Left kidney (tissue), 8 donors: ENCODE data around the gene ATXN1L. TPM values are rescaled to one million over a fixed set of nuclear protein-coding genes. Genes with fewer than 3 reads are reported as not detected.
"Not testable (repeated sequence)": the region's sequence is repeated elsewhere in the genome, so short reads cannot be mapped to it uniquely, and the experiment has no call there.

Experiments
- DNase-seq: peaks from one replicate; pipeline ENCODE4 v3.0.0-alpha.2; 2013
- long read RNA-seq, 8 donors: transcript quantifications; one replicate each; lab custom pipeline, GENCODE V29; 2026
- polyA plus RNA-seq: library from polyadenylated mRNA; unstranded; fragments of 120-200 nt; gene quantifications from one replicate; pipeline ENCODE4 v1.2.1, GENCODE V29; 2013; ENCODE audit not compliant: insufficient read length

ATXN1L gene, protein sequence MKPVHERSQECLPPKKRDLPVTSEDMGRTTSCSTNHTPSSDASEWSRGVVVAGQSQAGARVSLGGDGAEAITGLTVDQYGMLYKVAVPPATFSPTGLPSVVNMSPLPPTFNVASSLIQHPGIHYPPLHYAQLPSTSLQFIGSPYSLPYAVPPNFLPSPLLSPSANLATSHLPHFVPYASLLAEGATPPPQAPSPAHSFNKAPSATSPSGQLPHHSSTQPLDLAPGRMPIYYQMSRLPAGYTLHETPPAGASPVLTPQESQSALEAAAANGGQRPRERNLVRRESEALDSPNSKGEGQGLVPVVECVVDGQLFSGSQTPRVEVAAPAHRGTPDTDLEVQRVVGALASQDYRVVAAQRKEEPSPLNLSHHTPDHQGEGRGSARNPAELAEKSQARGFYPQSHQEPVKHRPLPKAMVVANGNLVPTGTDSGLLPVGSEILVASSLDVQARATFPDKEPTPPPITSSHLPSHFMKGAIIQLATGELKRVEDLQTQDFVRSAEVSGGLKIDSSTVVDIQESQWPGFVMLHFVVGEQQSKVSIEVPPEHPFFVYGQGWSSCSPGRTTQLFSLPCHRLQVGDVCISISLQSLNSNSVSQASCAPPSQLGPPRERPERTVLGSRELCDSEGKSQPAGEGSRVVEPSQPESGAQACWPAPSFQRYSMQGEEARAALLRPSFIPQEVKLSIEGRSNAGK
- polyA plus RNA-seq = 37.9 TPM
- long read RNA-seq, donor 1, full-length matches to known transcripts = 19 of 19 reads
- long read RNA-seq, donor 1, partial matches to known transcripts = 0 of 19 reads
- long read RNA-seq, donor 1, other reads (novel, unspliced or antisense) = 0 of 19 reads
- long read RNA-seq, donor 2, full-length matches to known transcripts = 12 of 12 reads
- long read RNA-seq, donor 2, partial matches to known transcripts = 0 of 12 reads
- long read RNA-seq, donor 2, other reads (novel, unspliced or antisense) = 0 of 12 reads
- long read RNA-seq, donor 3, full-length matches to known transcripts = 6 of 6 reads
- long read RNA-seq, donor 3, partial matches to known transcripts = 0 of 6 reads
- long read RNA-seq, donor 3, other reads (novel, unspliced or antisense) = 0 of 6 reads
- long read RNA-seq, donor 4, partial matches to known transcripts = 0 of 1 reads
- long read RNA-seq, donor 4, other reads (novel, unspliced or antisense) = 0 of 1 reads
- long read RNA-seq, donor 5, full-length matches to known transcripts = 8 of 8 reads
- long read RNA-seq, donor 5, partial matches to known transcripts = 0 of 8 reads
- long read RNA-seq, donor 5, other reads (novel, unspliced or antisense) = 0 of 8 reads
- long read RNA-seq, donor 6, full-length matches to known transcripts = 11 of 11 reads
- long read RNA-seq, donor 6, partial matches to known transcripts = 0 of 11 reads
- long read RNA-seq, donor 6, other reads (novel, unspliced or antisense) = 0 of 11 reads
- long read RNA-seq, donor 7, full-length matches to known transcripts = 14 of 14 reads
- long read RNA-seq, donor 7, partial matches to known transcripts = 0 of 14 reads
- long read RNA-seq, donor 7, other reads (novel, unspliced or antisense) = 0 of 14 reads
- long read RNA-seq, donor 8, full-length matches to known transcripts = 3 of 3 reads
- long read RNA-seq, donor 8, partial matches to known transcripts = 0 of 3 reads
- long read RNA-seq, donor 8, other reads (novel, unspliced or antisense) = 0 of 3 reads

- DNase-seq = peak; percentile 90
Observed at GRCh38 chr16:71845639-71846430, at the start of gene ATXN1L. ATXN1L (plus strand) TSS chr16:71845976; CDS start chr16:71849741, 3,765 bp downstream.

DNA sequence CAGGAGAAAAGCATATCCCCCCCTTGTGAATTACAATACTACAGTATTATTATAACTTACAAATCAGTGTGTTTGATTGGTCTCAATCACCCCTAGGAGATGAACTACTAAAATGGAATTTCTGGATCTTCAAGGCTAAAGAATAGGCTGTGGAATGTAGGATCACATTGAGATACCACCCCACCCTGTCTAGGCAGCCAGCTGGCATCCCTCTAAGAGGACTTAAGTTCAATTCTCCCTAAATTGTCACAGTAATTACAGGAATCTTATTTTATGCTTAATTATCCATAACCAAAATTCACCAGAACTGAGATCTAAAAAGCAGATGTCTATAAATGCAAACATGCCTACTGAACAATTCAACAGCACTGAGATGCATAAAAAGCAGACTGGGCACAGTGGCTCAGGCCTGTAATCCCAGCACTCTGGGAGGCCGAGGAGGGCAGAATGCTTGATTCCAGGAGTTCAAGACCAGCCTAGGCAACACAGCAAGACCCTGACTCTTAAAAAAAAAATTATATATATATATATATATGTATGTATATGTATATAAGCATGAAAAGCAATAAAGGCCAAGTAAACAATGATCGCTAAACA lies 49.2 kb upstream of the ATXN1L start:
- DNase-seq = no peak

GRCh38 chr16:71803305-71803690 lies 42.5 kb upstream of the ATXN1L start:
- DNase-seq = no peak

- peak; percentile 17 for DNase-seq
Observed at GRCh38 chr16:71807905-71808592, 37.7 kb upstream of the ATXN1L start.

DNA sequence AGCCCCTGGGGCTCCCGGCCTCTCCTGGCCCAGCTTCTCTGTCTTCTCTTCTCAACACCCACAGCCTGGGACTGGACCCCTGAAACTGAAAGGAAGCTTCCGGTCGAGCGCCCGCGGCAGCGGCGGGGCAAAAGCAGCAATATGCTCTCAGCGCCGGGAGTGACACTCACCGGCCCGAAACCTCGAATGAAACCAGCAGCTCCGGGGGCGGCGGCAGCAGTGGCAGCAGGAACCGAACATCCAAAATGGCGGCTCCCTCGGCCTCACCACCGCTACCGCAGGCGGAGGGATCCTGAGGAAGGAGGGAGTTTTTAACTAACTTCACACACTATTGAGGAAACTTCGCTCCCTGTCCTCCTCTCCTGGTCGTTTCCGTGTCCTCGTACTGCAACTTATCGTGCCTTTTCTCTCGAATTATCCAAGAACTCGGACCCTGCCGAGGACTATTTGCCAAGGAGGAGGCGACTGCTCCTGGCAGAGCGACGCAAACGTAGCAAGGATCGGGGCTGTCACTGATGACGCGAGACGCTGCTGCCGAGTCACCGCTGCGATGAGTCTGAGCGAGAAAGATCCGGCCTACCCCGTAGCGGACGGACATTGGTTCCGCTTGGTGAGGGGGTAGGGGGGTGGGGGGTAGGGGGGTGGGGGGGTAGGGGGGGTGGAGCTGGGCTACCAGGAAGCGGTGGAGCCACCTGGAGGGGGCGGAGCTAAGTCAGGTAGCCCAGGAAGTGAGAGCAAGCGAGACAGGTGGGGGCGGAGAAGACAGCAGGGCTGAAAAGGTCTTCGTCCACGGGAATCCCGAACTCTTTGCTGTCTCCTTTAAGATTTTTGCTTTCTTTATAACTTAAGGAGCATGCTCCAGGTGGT lies 37.0 kb upstream of the ATXN1L start, which contains the start of gene AP1G1:
AP1G1 (minus strand) TSS at position 242 of the 867 bp plus-strand sequence. CDS start 19,355 bp downstream, outside the sequence.
- DNase-seq = peak; percentile 97

GRCh38 chr16:71810155-71810530 lies 35.6 kb upstream of the ATXN1L start:
- DNase-seq = not testable (repeated sequence)

DNA sequence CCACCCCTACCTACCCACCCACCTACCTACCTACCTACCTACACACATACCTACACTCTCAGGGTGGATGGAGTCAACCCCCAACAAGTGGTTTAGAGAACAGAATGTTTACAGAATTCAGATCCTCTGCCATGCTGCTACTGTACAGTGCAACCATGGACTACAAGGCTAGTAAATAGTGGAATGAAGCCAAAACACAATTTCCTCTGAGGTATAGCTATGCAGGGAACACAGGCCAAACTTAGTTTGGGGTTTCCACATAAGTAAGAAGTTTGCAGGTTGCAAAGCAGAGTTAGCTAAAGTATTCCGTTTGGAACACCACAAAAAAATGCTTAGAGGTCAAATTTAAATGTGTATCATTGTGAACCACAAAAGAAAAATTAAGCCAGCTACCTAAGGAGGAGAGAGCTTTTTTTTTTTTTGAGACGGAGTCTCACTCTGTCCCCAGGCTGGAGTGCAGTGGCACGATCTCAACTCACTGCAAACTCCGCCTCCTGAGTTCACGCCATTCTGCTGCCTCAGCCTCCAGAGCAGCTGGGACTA lies 34.4 kb upstream of the ATXN1L start:
- DNase-seq = no peak

DNA sequence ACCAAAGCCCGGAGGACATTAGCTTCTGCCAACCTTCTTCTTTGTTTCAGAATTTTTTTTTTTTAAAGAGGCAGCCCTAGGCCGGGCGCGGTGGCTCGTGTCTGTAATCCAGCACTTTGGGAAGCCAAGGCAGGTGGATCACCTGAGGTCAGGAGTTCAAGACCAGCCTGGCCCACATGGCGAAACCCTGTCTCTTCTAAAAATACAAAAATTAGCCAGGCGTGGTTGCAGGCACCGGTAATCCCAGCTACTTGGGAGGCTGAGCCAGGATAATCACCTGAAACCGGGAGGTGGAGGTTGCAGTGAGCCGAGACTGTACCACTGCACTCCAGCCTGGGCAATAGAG lies 28.6 kb upstream of the ATXN1L start:
- not testable (repeated sequence) for DNase-seq

- DNase-seq = no peak
Observed at GRCh38 chr16:71826533-71827017, 19.2 kb upstream of the ATXN1L start.

- DNase-seq = no peak
Observed at GRCh38 chr16:71830359-71830758, 15.4 kb upstream of the ATXN1L start.

DNA sequence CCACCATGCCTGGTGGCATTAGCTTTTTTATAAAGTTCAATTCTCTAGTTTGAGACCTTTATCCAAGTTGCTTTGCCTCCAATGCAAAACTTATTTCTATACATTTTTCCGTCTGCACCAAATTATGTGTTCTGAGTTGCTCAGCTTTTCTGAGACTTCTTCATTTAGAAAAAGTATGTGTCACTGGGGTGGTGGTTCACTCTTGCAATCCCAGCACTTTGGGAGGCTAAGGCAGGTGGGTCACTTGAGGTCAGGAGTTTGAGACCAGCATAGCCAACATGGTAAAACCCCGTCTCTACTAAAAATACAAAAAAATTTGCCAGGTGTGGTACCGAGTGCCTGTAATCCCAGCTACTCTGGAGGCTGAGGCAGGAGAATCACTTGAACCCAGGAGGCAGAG lies 14.1 kb upstream of the ATXN1L start:
- DNase-seq = not testable (repeated sequence)

GRCh38 chr16:71832112-71832511 lies 13.7 kb upstream of the ATXN1L start:
- not testable (repeated sequence) for DNase-seq

DNA sequence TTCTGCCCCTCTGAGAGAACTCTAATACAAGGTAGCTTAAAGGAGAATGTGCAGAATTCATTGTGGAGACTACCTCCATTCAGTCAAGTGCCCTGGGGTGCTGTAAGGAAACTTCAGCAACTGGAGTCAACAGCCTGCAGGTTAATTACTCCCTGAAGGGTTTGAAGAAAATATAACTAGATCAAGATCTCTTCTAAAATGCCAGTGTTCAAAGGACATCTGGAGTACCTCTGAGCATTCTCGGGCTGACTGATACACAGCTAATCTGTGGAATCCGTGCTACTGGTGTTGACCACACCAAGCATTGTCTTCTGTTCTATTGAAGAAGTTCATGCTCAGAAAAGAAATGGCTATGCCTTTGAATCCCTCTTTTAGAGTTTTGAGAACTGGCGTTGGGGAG lies 11.5 kb upstream of the ATXN1L start:
- DNase-seq = no peak

- DNase-seq = no peak
Observed at GRCh38 chr16:71837150-71837549, 8.6 kb upstream of the ATXN1L start.

DNA sequence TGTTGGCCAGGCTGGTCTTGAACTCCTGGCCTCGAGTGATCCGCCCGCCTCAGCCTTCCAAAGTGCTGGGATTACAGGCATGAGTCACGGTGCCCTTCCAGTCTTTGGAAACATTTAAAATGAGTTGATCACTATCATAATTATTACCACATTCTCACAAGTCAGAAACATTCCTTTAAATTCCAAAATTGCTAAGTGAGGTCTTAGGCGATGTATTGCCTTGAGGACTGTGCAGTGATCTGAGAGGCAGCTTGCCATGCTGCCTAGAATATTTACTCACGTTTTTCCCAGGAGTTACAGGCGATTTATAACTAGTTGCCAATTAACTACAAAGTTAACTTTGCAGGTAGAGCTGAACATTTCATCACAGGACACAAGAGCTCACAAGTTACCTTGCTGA lies 5.7 kb upstream of the ATXN1L start:
- no peak for DNase-seq

DNA sequence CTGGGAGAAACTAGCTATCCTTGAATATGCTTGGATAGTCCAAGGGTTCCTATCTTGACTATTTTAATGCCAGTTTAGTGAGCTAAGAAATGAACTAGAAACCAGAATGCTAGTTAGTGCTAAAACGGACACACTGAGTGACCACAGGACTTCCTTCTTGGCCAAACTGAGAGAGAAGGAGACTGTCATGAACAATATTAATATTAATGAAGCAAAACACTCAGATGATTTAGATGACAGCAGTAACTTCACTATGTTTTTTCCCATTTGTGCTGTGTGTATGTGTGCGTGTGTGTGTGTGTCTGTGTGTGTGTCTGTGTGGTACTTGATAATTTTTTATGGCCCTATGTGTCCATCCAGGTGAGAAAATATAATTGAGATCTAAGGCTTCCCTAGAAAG lies 2.2 kb upstream of the ATXN1L start:
- no peak for DNase-seq

- DNase-seq = no peak
Observed at GRCh38 chr16:71846431-71846830, 655 bp downstream of the ATXN1L start.

DNA sequence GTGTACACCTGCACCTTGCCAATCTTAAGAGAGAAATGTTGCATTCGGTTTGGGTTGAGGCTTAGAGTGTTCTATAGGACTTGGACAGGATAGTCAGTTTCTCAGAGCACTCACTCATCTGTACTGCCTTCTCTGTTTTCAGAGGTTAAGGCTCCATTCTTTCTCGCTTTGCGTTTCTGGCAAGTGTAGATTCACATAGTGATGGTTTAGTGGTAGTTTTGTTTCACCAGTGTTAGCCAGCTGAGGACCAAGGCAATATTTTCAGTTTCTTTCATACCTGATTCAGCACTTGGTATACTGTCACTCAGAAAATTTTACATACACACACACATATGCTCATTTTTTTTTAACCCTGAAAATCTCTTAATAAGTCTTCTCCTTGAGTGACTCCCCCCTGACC lies 1.3 kb downstream of the ATXN1L start:
- no peak for DNase-seq
